Measurements from ENCODE around the gene EPS8L1.

GRCh38 chr19:55056827-55057226 is 18.8 kb upstream of the EPS8L1 start:
- TF ChIP-seq, protein P1, sequence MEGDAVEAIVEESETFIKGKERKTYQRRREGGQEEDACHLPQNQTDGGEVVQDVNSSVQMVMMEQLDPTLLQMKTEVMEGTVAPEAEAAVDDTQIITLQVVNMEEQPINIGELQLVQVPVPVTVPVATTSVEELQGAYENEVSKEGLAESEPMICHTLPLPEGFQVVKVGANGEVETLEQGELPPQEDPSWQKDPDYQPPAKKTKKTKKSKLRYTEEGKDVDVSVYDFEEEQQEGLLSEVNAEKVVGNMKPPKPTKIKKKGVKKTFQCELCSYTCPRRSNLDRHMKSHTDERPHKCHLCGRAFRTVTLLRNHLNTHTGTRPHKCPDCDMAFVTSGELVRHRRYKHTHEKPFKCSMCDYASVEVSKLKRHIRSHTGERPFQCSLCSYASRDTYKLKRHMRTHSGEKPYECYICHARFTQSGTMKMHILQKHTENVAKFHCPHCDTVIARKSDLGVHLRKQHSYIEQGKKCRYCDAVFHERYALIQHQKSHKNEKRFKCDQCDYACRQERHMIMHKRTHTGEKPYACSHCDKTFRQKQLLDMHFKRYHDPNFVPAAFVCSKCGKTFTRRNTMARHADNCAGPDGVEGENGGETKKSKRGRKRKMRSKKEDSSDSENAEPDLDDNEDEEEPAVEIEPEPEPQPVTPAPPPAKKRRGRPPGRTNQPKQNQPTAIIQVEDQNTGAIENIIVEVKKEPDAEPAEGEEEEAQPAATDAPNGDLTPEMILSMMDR (IDR thresholded peaks at IDR 0.05), result no peak
- TF ChIP-seq POLR2A (IDR thresholded peaks at IDR 0.05), result no peak
